A172 (cell line): Measurements from ENCODE around the gene MORN5. TPM values are rescaled to one million over a fixed set of nuclear protein-coding genes. Genes with fewer than 3 reads are reported as not detected.

Experiments
- DNase-seq: peaks from one replicate; pipeline ENCODE4 v3.0.0-alpha.2; 2015; ENCODE audit warnings: low spot score
- total RNA-seq: library from RNA; depleted of rRNA; stranded (reverse); fragments of >200 nt; shearing (Covaris generic); gene quantifications from 2 replicates; pipeline ENCODE4 v1.2.3, GENCODE V29; 2014

MORN5 gene
- total RNA-seq, 1 experiment from 2014 or later: not detected

GRCh38 chr9:122214507-122214906 lies 54.8 kb downstream of the MORN5 start:
- no peak for DNase-seq

- no peak for DNase-seq
These were observed 56.0 kb downstream of the MORN5 start for GRCh38 chr9:122215663-122216062.

- DNase-seq: no peak
These were observed 56.6 kb downstream of the MORN5 start for GRCh38 chr9:122216138-122216797.

- no peak for DNase-seq
These were observed 57.2 kb downstream of the MORN5 start for GRCh38 chr9:122216798-122217418.

- no peak for DNase-seq
These were observed 57.9 kb downstream of the MORN5 start for GRCh38 chr9:122217640-122218039.

GRCh38 chr9:122218071-122218934 lies 58.6 kb downstream of the MORN5 start:
- DNase-seq: peak; percentile 40

- DNase-seq: no peak
These were observed 59.5 kb downstream of the MORN5 start for GRCh38 chr9:122218935-122219855.

- no peak for DNase-seq
These were observed 60.4 kb downstream of the MORN5 start for GRCh38 chr9:122219856-122220672.

GRCh38 chr9:122220673-122221182 lies 61.0 kb downstream of the MORN5 start:
- no peak for DNase-seq

- DNase-seq: no peak
These were observed 61.6 kb downstream of the MORN5 start for GRCh38 chr9:122221183-122221811.

GRCh38 chr9:122222791-122223190 lies 63.1 kb downstream of the MORN5 start:
- DNase-seq: no peak

- DNase-seq: no peak
These were observed 63.7 kb downstream of the MORN5 start for GRCh38 chr9:122223435-122223834.

- DNase-seq: no peak
These were observed 65.8 kb downstream of the MORN5 start for GRCh38 chr9:122225312-122226141.

GRCh38 chr9:122226142-122226757 lies 66.5 kb downstream of the MORN5 start:
- no peak for DNase-seq

GRCh38 chr9:122226758-122227574 lies 67.3 kb downstream of the MORN5 start:
- no peak for DNase-seq

- DNase-seq: no peak
These were observed 67.8 kb downstream of the MORN5 start for GRCh38 chr9:122227575-122227900.

- DNase-seq: no peak
These were observed 68.5 kb downstream of the MORN5 start for GRCh38 chr9:122228191-122228567.
